Stimulated activated naive B cell treated with anti-CD40 and anti-IgM and Interleukin-4, amounts not matched to agents 10 μg/mL and 1 μg/mL and 100 μg/mL, for 72 hours (primary cell): ENCODE data around the gene SLC35F3.
"Not testable (repeated sequence)": the region's sequence is repeated elsewhere in the genome, so short reads cannot be mapped to it uniquely, and the experiment has no call there.

Experiments
- ATAC-seq, 2 donors: fragments of 150-1000 bp; cut with Tn5 transposase; replicated peaks; 2 replicates each; pipeline ENCODE4 v1.10.0; 2021; ENCODE audit warnings: moderate library complexity in 1 of 2
- DNase-seq: peaks from one replicate; pipeline ENCODE4 v3.0.0; 2021
- H3K27ac Mint-ChIP-seq: one replicate; pipeline ENCODE4 v1.8.0; 2022; ENCODE audit warnings: mild to moderate bottlenecking, mixed read lengths
- H3K27me3 Mint-ChIP-seq, 2 donors: one replicate each; pipeline ENCODE4 v1.8.0; 2022; ENCODE audit warnings: mixed read lengths in 2 of 2
- H3K36me3 Mint-ChIP-seq, 2 donors: one replicate each; pipeline ENCODE4 v1.8.0; 2022; ENCODE audit warnings: mixed read lengths in 2 of 2, mild to moderate bottlenecking in 1 of 2
- H3K4me1 Mint-ChIP-seq, 2 donors: one replicate each; pipeline ENCODE4 v1.8.0; 2022; ENCODE audit warnings: mixed read lengths in 2 of 2, mild to moderate bottlenecking in 1 of 2
- H3K4me3 Mint-ChIP-seq, 2 donors: one replicate each; pipeline ENCODE4 v1.8.0; 2022; ENCODE audit warnings: mild to moderate bottlenecking in 2 of 2, mixed read lengths in 2 of 2, moderate library complexity in 1 of 2
- H3K9me3 Mint-ChIP-seq, 2 donors: one replicate each; pipeline ENCODE4 v1.8.0; 2022; ENCODE audit warnings: mixed read lengths in 2 of 2, mild to moderate bottlenecking in 1 of 2

Gene SLC35F3

DNA sequence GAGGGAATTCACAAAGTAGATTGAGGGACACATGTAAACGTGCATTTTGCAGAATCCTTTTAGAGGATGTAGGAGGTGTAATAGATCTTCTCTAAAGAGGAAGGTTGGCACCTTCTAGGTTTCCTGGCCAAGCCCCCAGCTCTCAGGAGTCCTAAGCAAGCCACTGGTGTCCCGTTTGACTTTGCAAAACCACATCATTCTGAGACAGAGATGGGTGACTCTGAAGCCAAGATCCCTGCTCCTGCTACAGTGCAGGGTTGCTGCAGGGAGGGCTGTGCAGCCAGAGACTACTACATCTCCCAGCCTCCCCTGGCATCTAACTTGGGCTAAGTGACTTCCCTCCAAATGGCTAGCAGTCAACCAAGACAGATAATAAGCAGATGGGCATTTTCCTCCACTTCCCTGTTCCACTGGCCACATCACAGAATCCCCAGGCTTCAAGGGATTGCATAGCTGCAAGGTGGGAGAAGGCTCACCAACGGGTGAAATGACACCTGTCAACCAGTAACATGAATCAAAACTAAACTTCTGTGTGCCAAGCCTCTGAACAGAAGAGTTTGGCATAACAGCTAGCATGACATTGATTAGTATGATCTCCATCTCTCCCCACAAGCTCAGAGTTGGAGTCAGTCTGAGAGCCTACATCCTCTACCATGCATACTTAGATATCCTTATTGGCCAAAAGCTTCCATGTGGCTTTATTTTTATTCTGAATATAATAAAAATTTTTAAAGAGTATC, 339.2 kb downstream of the SLC35F3 start:
- Mint-ChIP-seq H3K27ac (no peak overlapping the region), H3K4me1 (peaks cover 10 to 44% of the 10 kb centered on the region in 2 donors), H3K4me3 (no peak overlapping the region), H3K36me3 (peaks cover 0 to 12% of the 10 kb centered on the region in 2 donors), H3K9me3 (peaks cover 13% of the 10 kb centered on the region in 2 donors), H3K27me3 (peaks cover 34 to 37% of the 10 kb centered on the region in 2 donors)
- DNase-seq (no peak), ATAC-seq (peak in 1 of 2 donors; percentile 27)

DNA sequence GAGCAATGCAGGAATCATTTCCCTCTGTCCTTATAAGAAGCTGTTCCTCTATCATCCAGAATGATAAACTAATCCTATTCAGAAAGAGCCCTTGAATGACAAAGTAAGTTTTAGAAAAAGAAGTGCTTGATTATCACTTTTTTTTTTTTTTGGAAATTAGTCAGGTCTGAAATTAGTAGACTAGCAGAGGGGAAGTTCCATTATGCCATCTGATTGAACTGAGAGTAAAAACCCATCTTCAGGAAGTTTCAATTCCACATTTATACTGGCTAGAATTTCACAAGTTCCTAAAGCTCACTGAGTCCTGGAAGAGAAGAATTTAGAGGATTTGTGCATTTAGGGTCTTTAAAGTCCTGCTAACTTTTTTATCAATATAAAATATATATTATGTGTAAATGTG, 340.0 kb downstream of the SLC35F3 start:
- no peak overlapping the region for H3K4me3 Mint-ChIP-seq

DNA sequence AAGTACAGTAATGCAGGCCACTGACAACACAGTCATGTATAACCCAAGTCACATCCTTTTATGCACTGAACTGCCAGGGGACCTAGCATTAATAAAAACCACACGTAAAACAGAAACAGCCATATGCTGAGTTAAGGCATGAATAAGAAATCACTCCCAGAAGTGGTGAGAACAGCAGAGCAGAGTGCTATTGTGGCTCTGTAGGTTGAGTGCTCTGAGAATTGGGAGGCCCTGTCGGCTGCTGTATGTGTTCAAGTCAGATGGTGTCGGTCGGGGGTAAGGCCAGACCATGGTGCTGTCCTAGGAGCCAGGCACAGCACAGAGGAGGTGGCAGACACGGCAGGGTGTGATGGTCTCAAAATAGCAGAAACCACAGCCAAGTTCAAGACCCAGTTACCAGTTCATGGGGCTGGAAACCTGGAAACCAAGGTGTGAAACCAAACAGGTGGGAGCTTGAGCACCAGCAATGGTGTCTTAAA, 342.2 kb downstream of the SLC35F3 start:
- Mint-ChIP-seq H3K9me3 (peaks cover 13 to 15% of the 10 kb centered on the region in 2 donors), H3K4me1 (peaks cover 10 to 44% of the 10 kb centered on the region in 2 donors), H3K4me3 (no peak overlapping the region), H3K36me3 (peaks cover 0 to 12% of the 10 kb centered on the region in 2 donors), H3K27ac (peak overlapping the region; percentile 37), H3K27me3 (peaks cover 21% of the 10 kb centered on the region in 2 donors)
- DNase-seq: no peak
- peak; percentile 58 to 90 for ATAC-seq

More for the DNA sequence above, 340.0 kb downstream of the SLC35F3 start:
- peaks cover 0 to 12% of the 10 kb centered on the region in 2 donors for H3K36me3 Mint-ChIP-seq
- peak; percentile 74 to 88 for ATAC-seq
- peaks cover 13 to 15% of the 10 kb centered on the region in 2 donors for H3K9me3 Mint-ChIP-seq
- H3K4me1 Mint-ChIP-seq: peaks cover 10 to 44% of the 10 kb centered on the region in 2 donors
- DNase-seq: no peak
- no peak overlapping the region for H3K27ac Mint-ChIP-seq
- H3K27me3 Mint-ChIP-seq: peaks cover 26 to 36% of the 10 kb centered on the region in 2 donors

DNA sequence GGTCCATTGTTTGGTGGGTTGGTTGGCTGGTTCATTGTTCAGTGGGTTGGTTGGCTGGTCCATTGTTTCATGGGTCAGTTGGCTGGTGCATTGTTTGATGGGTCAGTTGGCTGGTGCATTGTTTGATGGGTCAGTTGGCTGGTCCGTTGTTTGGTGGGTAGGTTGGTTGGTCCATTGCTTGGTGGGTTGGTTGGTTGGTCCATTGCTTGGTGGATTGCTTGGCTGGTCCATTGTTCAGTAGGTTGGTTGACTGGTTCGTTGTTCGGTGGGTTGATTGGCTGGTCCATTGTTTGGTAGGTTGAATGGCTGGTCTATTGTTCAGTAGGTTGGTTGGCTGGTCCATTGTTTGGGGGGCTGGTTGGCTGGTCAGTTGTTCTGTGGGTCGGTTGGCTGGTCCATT, 343.3 kb downstream of the SLC35F3 start:
- Mint-ChIP-seq H3K4me1 (peaks cover 10 to 44% of the 10 kb centered on the region in 2 donors), H3K9me3 (peaks cover 13 to 15% of the 10 kb centered on the region in 2 donors), H3K36me3 (peaks cover 0 to 12% of the 10 kb centered on the region in 2 donors), H3K27me3 (peaks cover 21% of the 10 kb centered on the region in 2 donors)
- not testable (repeated sequence) for DNase-seq, H3K27ac Mint-ChIP-seq, H3K4me3 Mint-ChIP-seq, ATAC-seq

DNA sequence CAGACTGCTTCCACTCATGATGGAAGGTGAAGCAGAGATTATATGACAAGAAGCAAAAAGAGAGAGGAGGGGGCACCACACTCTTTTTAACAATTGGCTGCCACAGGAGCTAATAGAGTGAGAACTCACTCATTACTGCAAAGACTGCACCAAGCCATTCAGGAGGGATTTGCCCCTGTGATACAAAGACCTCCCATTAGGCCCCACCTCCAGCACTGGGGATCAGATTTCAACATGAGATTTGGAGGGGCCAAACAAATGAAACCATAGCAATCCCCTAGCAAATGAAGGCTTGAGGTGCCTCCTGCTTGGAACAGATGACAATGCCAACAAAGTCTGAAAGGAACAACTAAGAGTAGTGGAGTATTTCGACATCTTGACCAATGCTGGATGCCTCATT, 346.3 kb downstream of the SLC35F3 start:
- Mint-ChIP-seq H3K36me3 (peaks cover 0 to 12% of the 10 kb centered on the region in 2 donors), H3K4me3 (no peak overlapping the region), H3K27me3 (peaks cover 21% of the 10 kb centered on the region in 2 donors), H3K27ac (no peak overlapping the region), H3K9me3 (peaks cover 13 to 15% of the 10 kb centered on the region in 2 donors), H3K4me1 (peaks cover 3 to 19% of the 10 kb centered on the region in 2 donors)
- no peak for ATAC-seq
- DNase-seq: no peak

DNA sequence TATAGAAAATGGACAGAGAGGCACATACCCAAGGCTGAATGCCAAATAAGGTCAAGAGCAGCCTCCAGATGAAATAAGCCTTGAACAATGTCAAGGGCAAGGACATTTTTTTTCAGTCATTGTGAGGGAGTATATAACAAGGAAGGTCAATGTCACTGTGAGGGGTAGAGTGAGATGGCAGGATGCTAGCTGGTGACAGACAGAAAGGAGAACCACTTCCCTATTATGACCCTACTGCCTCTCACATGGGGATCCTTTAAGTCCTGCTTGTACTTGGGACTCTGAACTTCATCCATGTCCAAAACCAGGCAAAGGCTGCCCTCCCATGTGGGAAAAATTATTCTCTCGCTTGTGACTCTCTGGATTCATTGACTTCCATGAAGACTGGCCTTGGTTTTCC, 349.3 kb downstream of the SLC35F3 start:
- Mint-ChIP-seq H3K27me3 (peaks cover 10 to 19% of the 10 kb centered on the region in 2 donors), H3K4me1 (no peaks in the 10 kb centered on the region), H3K9me3 (peaks cover 5 to 10% of the 10 kb centered on the region in 2 donors), H3K4me3 (no peak overlapping the region), H3K27ac (no peak overlapping the region), H3K36me3 (no peaks in the 10 kb centered on the region)
- DNase-seq (no peak), ATAC-seq (peak in 1 of 2 donors; percentile 53)

DNA sequence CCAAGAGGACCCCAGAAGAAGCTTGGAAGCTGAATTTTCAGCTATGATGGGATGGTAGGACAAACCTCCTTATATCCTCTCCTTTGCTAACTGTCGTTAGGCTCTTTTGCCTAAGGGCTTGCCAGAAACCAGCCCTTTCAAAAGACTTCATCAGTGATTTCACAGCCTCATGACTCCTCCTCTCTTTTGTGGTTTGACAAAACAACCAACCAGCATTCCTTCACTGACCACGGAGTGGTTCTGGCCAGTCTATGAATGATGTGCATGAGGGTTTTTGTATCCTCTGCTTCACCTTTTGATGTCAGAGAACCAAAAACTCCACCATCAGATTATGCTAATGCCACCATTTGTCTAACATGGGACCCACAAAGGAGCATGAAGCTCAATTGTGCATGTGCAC, 351.9 kb downstream of the SLC35F3 start:
- Mint-ChIP-seq H3K36me3 (no peaks in the 10 kb centered on the region), H3K9me3 (peaks cover 3 to 10% of the 10 kb centered on the region in 2 donors), H3K27me3 (peaks cover 18 to 23% of the 10 kb centered on the region in 2 donors), H3K4me1 (no peaks in the 10 kb centered on the region), H3K27ac (no peak overlapping the region), H3K4me3 (no peak overlapping the region)
- DNase-seq (no peak), ATAC-seq (no peak)

DNA sequence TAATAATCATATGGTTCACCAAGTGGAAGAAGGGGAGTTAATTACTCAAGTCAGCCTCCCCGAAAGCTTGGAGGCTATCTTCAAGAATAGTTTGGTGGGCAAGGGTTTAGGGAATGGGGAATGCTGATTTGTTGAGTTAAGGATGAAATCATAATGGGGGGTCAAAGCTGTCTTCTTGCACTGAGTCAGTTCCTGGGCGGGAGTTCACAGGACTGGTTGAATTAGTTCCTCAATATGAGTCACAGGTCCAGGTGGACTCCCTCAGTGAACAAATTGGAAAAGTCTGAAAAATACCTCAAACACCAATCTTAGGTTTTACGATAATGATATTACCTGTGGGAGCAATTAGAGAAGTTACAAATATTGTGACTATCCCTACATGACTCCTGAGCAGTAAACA, 353.6 kb downstream of the SLC35F3 start:
- Mint-ChIP-seq H3K4me1 (no peaks in the 10 kb centered on the region), H3K27ac (no peak overlapping the region), H3K36me3 (no peaks in the 10 kb centered on the region), H3K27me3 (peaks cover 18 to 23% of the 10 kb centered on the region in 2 donors), H3K4me3 (no peak overlapping the region), H3K9me3 (peaks cover 3 to 10% of the 10 kb centered on the region in 2 donors)
- no peak for DNase-seq
- no peak for ATAC-seq

DNA sequence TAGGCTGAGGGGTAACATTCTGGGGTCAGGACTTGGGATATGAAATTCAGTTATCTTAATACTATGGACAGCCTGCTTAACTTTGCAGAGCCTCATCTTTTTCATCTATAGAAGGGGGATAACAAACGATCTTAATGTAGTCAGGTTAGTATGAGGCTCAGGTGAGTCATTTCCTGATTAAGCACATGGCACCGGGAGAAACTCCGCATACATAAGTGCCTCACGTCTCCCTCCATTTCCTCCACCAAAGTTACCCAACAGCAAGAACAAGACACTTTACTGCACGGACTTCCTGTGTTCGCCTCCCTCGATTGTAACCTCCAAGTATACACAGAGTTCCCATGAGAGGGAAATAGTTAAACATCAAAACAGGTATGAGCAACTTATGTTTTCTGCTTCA, 356.1 kb downstream of the SLC35F3 start:
- H3K4me1 Mint-ChIP-seq: no peaks in the 10 kb centered on the region
- no peaks in the 10 kb centered on the region for H3K36me3 Mint-ChIP-seq
- DNase-seq (no peak), ATAC-seq (no peak)
- no peak overlapping the region for H3K4me3 Mint-ChIP-seq
- peaks cover 3 to 10% of the 10 kb centered on the region in 2 donors for H3K9me3 Mint-ChIP-seq
- no peak overlapping the region for H3K27ac Mint-ChIP-seq
- peaks cover 25 to 33% of the 10 kb centered on the region in 2 donors for H3K27me3 Mint-ChIP-seq

DNA sequence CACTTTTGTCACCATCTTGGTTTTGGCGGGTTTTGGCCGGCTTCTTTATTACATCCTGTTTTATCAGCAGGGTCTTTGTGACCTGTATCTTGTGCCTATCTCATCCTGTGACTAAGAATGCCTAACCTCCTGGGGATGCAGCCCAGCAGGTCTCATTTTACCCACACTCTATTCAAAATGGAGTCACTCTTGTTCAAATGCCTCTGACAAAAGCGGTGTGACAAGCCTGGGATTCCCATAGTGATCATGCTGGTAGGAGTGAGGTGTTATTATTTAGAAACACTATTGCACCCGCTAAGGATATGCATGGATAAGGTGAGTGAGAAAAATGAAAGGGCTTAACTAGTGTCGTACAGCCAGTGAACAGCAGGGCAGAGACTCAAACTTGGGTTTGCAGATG, 357.1 kb downstream of the SLC35F3 start:
- no peaks in the 10 kb centered on the region for H3K36me3 Mint-ChIP-seq
- peaks cover 27 to 35% of the 10 kb centered on the region in 2 donors for H3K27me3 Mint-ChIP-seq
- H3K27ac Mint-ChIP-seq: no peak overlapping the region
- ATAC-seq: no peak
- H3K9me3 Mint-ChIP-seq: peaks cover 3 to 10% of the 10 kb centered on the region in 2 donors
- DNase-seq: no peak
- no peaks in the 10 kb centered on the region for H3K4me1 Mint-ChIP-seq
- H3K4me3 Mint-ChIP-seq: no peak overlapping the region

DNA sequence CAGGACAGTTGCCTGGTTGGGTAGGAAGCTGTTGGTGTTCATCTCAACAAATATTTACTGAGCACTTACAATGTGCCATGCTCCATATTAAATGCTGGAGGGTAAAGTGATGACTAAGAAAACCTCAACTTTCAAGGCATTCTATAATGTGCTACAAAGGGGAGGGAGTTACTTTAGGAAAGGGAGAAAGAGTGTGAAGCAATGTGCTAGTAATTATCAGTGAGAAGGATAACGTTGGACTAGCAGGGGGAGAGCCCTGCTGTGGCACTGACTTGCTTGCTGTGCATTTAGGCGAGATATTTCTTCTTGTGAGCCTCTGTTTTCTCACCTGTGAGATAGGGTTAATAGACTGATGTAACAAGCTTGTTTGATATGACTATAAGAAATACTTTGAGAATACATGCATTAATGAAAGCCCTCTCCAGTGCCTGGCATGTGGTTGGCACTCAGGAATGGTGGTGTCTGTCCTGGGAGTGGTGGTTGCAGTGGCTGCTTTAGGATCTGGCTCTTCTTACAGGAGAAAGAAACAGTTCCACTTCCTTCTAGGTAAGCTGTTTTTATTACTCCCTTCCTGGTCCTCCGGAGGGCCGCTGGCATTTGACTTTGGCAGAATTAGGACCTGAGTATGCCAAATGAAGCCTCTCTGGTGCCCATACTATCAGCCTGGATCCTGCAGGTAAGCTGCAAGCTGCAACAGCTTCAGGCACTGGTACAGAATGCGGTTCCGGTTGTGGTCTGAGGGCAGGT, 357.7 kb downstream of the SLC35F3 start:
- ATAC-seq (no peak), DNase-seq (no peak)
- Mint-ChIP-seq H3K27me3 (peaks cover 24 to 31% of the 10 kb centered on the region in 2 donors), H3K9me3 (peaks cover 3 to 10% of the 10 kb centered on the region in 2 donors), H3K4me1 (no peaks in the 10 kb centered on the region), H3K4me3 (no peak overlapping the region), H3K36me3 (no peaks in the 10 kb centered on the region), H3K27ac (no peak overlapping the region)

DNA sequence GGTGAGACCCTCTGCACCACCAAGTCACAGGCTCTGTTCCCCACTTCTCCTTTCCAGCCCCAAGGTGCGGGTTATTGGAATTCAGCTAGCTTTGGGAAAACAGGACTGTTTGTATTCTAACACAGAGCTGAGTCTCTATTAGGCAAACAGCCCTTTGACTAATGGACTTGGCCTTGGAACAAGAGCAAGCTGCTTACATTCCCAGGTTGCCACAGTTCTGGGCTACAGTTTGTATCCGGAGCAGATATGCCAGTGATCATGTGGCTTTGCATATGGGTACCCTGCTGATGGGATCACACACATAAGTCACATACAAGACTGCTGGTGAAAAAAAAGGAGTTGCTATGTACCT, 358.3 kb downstream of the SLC35F3 start:
- Mint-ChIP-seq H3K27me3 (peaks cover 19 to 31% of the 10 kb centered on the region in 2 donors), H3K4me1 (no peaks in the 10 kb centered on the region), H3K4me3 (no peak overlapping the region), H3K36me3 (no peaks in the 10 kb centered on the region), H3K9me3 (peaks cover 3 to 4% of the 10 kb centered on the region in 2 donors), H3K27ac (no peak overlapping the region)
- DNase-seq (no peak), ATAC-seq (no peak)

DNA sequence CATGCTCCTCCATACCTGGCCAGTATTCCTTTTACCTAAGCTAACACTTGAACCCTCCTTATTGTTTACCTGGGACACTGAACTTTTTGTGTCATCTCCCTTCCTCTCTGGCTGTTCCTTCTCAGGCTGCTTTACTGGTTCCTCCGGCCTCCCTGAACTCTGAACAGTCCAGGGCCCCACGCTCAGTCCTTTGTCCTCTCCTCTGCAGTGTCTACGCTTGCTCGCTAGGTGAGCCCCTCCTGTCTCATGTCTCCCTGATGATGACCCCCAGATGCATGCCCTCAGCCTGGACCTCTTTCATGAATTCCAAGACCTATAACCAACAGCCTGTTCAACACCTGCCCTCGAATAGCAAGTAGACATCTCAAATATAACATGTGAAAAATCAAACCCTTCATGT, 360.4 kb downstream of the SLC35F3 start:
- Mint-ChIP-seq H3K4me1 (no peaks in the 10 kb centered on the region), H3K9me3 (no peaks in the 10 kb centered on the region), H3K27ac (no peak overlapping the region), H3K4me3 (no peak overlapping the region), H3K27me3 (peaks cover 16 to 26% of the 10 kb centered on the region in 2 donors), H3K36me3 (no peaks in the 10 kb centered on the region)
- DNase-seq: no peak
- ATAC-seq: no peak

DNA sequence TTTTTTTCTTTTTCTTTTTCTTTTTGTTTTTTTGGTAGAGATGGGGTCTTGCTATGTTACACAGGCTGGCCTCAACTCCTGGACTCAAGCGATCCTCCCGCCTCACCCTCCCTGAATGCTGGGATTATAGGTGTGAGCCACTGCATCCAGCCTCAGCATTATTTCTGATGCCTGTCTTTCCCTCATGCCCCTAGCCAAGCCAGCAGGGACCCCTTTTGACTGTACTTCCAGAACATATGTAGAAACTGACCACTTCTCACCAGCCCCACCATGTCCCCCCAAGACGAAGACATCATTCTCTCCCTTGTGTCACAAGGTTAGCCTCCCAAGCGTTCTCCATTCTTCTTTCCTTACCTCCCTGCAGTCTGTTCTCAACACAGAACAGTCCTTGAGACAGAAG, 360.8 kb downstream of the SLC35F3 start:
- no peak overlapping the region for H3K27ac Mint-ChIP-seq
- no peak for ATAC-seq
- H3K27me3 Mint-ChIP-seq: peaks cover 16 to 26% of the 10 kb centered on the region in 2 donors
- H3K9me3 Mint-ChIP-seq: no peaks in the 10 kb centered on the region
- no peaks in the 10 kb centered on the region for H3K4me1 Mint-ChIP-seq
- DNase-seq: no peak
- no peak overlapping the region for H3K4me3 Mint-ChIP-seq
- H3K36me3 Mint-ChIP-seq: no peaks in the 10 kb centered on the region
